Measurements from ENCODE around the gene P2RY12.

P2RY12 gene

DNA sequence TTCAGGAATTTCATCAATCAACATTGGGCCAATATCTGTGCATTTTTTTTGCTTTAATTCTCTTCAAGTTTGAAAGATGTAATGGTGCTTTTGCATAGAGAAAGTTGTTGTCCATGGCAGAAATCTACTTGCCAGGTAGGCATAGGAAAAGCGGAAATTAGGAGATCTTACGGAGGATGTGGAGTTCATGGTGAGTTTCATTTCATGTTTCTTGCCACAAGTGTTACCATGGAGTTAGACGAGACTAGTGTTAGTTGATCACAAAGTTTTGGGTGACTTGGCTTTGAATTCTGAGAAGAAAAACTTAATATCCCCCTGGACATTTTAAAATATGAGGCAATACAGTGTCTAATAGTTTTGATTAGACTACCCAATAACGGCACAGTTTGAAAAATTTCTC, 54.2 kb downstream of the P2RY12 start:
- Histone ChIP-seq H3K4me3 (ENCODE audit: severe bottlenecking) (no peak overlapping the region), H3K27ac (ENCODE audit: poor library complexity, severe bottlenecking) (no peak overlapping the region), H3K36me3 (ENCODE audit: low read depth) (no peaks in the 10 kb centered on the region), H3K9me3 (ENCODE audit: severe bottlenecking) (no peaks in the 10 kb centered on the region), H3K27me3 (ENCODE audit: insufficient read depth, poor library complexity, severe bottlenecking) (no peaks in the 10 kb centered on the region), H3K4me1 (ENCODE audit: insufficient read depth, poor library complexity, severe bottlenecking) (peaks cover 9% of the 10 kb centered on the region)
- ATAC-seq (ENCODE audit: low read depth) (no peak), DNase-seq (ENCODE audit: low spot score) (no peak)
- TF ChIP-seq, protein P1, sequence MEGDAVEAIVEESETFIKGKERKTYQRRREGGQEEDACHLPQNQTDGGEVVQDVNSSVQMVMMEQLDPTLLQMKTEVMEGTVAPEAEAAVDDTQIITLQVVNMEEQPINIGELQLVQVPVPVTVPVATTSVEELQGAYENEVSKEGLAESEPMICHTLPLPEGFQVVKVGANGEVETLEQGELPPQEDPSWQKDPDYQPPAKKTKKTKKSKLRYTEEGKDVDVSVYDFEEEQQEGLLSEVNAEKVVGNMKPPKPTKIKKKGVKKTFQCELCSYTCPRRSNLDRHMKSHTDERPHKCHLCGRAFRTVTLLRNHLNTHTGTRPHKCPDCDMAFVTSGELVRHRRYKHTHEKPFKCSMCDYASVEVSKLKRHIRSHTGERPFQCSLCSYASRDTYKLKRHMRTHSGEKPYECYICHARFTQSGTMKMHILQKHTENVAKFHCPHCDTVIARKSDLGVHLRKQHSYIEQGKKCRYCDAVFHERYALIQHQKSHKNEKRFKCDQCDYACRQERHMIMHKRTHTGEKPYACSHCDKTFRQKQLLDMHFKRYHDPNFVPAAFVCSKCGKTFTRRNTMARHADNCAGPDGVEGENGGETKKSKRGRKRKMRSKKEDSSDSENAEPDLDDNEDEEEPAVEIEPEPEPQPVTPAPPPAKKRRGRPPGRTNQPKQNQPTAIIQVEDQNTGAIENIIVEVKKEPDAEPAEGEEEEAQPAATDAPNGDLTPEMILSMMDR (IDR thresholded peaks at IDR 0.05; ENCODE audit: poor library complexity, severe bottlenecking): no peak

DNA sequence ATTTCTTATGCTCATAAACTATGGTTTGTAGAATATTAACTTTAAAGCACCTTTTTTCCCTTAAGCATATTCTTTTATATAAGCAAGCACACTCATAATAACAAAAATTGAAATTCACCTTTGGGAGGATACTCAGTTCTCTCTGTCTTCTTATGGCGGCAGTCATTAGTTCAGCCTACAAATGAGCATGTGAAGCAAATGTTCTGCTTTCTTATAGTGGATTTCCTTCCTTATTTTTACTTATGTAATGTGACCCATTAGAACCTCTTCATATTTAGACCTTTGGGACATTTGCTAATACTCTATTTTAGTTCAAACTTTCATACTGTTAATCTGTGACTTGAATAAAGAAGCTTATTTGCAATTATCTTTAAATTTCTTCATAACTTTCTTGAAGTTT, 55.2 kb downstream of the P2RY12 start, which contains the start of gene P2RY13:
Gene P2RY13 (minus strand): TSS at position 187 of the 400 bp plus-strand sequence. CDS start 21 bp downstream, at position 166.
- H3K36me3 ChIP-seq (ENCODE audit: low read depth): no peaks in the 10 kb centered on the region
- H3K9me3 ChIP-seq (ENCODE audit: severe bottlenecking): no peaks in the 10 kb centered on the region
- no peak for ATAC-seq (ENCODE audit: low read depth)
- H3K4me3 ChIP-seq (ENCODE audit: severe bottlenecking): no peak within 1 kb of the TSS
- no peak for DNase-seq (ENCODE audit: low spot score)
- H3K4me1 ChIP-seq (ENCODE audit: insufficient read depth, poor library complexity, severe bottlenecking): peaks cover 14% of the 10 kb centered on the region
- H3K27ac ChIP-seq (ENCODE audit: poor library complexity, severe bottlenecking): no peak within 1 kb of the TSS
- TF ChIP-seq, protein P1 (IDR thresholded peaks at IDR 0.05; ENCODE audit: poor library complexity, severe bottlenecking): no peak
- no peaks in the 10 kb centered on the region for H3K27me3 ChIP-seq (ENCODE audit: insufficient read depth, poor library complexity, severe bottlenecking)

DNA sequence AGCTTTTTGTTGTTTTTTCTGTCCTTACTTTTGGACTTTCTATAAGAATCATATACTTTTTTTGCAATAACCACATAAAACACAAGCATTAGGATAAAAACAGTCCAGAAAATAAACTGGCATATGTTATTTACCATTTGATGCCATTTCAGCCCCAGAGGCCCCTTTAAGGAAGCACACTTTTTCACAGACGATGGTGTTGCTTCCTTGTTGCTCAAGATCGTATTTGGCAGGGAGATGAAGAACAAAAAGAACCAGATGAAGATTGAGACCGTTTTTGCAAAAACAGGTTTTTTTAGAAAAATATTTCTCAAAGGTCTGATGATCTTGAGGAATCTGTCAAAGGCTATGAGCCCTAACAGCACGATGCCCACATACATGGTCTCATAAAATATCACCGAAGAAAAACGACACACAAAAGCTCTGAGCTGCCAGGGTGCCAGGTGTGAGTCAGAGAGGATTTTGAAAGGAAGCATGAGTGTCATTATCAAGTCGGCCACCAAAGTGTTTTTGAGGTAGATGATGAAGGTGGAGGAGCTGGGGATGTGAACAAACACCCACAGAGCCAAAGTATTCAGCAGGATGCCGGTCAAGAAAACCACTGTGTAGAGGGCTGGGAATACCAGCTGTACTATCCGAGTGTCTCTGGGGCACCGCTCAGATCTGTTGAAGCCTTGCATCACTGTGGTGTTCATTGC, 56.1 kb downstream of the P2RY12 start:
- no peak for DNase-seq (ENCODE audit: low spot score)
- TF ChIP-seq, protein P1 (IDR thresholded peaks at IDR 0.05; ENCODE audit: poor library complexity, severe bottlenecking): no peak
- peaks cover 20% of the 10 kb centered on the region for H3K4me1 ChIP-seq (ENCODE audit: insufficient read depth, poor library complexity, severe bottlenecking)

DNA sequence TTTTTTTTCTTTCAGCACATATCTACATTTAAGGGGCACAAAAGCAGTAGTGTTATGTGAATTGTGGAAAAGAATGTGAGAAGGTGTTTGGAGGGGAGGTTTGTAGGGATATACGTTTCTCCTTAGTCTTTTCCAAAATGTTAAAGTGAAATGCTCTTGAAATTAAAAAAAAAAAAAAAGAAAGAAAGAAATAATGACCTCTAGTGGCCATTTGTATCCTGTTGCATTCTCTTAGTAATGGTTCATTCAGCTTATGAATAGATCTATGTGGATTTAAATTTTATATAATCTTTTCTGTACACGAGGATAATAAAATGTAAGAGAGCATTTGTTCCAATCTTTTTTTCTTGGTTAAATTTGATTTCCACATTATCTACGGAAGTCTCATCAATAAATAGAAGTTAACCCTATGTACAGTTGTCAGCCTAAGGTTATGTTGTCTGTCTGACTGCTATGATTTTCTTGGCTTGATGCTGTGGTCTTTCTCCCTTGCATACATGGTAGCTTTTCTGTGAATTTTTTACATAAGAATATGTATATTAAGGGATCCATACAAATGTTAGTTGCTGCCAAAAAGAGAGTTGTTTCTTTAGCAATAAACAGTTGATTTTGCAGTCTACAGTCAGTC, 56.9 kb downstream of the P2RY12 start:
- TF ChIP-seq, protein P1 (IDR thresholded peaks at IDR 0.05; ENCODE audit: poor library complexity, severe bottlenecking): peak; percentile 85
- Histone ChIP-seq H3K27me3 (ENCODE audit: insufficient read depth, poor library complexity, severe bottlenecking) (no peaks in the 10 kb centered on the region), H3K36me3 (ENCODE audit: low read depth) (no peaks in the 10 kb centered on the region), H3K4me3 (ENCODE audit: severe bottlenecking) (no peak overlapping the region), H3K4me1 (ENCODE audit: insufficient read depth, poor library complexity, severe bottlenecking) (peaks cover 20% of the 10 kb centered on the region), H3K9me3 (ENCODE audit: severe bottlenecking) (no peaks in the 10 kb centered on the region), H3K27ac (ENCODE audit: poor library complexity, severe bottlenecking) (no peak overlapping the region)
- ATAC-seq (ENCODE audit: low read depth) (0 out of 3 replicates have a peak, but pooled peaks have one; percentile 14), DNase-seq (ENCODE audit: low spot score) (no peak)

More for the DNA sequence above, 56.1 kb downstream of the P2RY12 start:
- no peak overlapping the region for H3K27ac ChIP-seq (ENCODE audit: poor library complexity, severe bottlenecking)
- no peaks in the 10 kb centered on the region for H3K36me3 ChIP-seq (ENCODE audit: low read depth)
- no peak overlapping the region for H3K4me3 ChIP-seq (ENCODE audit: severe bottlenecking)
- no peaks in the 10 kb centered on the region for H3K27me3 ChIP-seq (ENCODE audit: insufficient read depth, poor library complexity, severe bottlenecking)
- ATAC-seq (ENCODE audit: low read depth): peak; percentile 50; the same call in 2 of the 3 replicates
- H3K9me3 ChIP-seq (ENCODE audit: severe bottlenecking): no peaks in the 10 kb centered on the region

DNA sequence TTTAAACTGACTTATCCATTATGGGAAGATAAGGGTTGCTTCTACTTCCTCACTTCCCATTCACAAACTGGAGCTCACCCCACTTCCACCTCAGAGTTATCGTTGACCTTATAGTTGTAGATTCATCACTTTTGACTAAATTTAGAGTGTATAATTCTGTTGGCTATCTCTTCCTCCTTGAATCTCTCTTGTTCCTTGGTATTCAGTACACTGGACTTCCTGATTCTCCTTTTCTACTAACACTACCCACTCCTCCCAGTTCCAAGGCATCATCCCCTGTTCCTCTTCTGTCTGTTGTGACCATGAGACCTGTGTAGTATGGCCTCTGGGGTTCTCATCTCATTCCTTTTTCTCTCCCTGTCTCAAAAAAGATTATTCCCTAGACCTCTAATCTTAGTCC, 62.0 kb downstream of the P2RY12 start:
- no peaks in the 10 kb centered on the region for H3K36me3 ChIP-seq (ENCODE audit: low read depth)
- H3K4me3 ChIP-seq (ENCODE audit: severe bottlenecking): no peak overlapping the region
- peaks cover 47% of the 10 kb centered on the region for H3K4me1 ChIP-seq (ENCODE audit: insufficient read depth, poor library complexity, severe bottlenecking)
- TF ChIP-seq, protein P1 (IDR thresholded peaks at IDR 0.05; ENCODE audit: poor library complexity, severe bottlenecking): no peak
- DNase-seq (ENCODE audit: low spot score) (no peak), ATAC-seq (ENCODE audit: low read depth) (no peak)
- H3K27ac ChIP-seq (ENCODE audit: poor library complexity, severe bottlenecking): no peak overlapping the region
- no peaks in the 10 kb centered on the region for H3K27me3 ChIP-seq (ENCODE audit: insufficient read depth, poor library complexity, severe bottlenecking)
- H3K9me3 ChIP-seq (ENCODE audit: severe bottlenecking): no peaks in the 10 kb centered on the region
